OCI-LY7 (cell line): Measurements from ENCODE around the gene DLX4. TPM values are rescaled to one million over a fixed set of nuclear protein-coding genes. Genes with fewer than 3 reads are reported as not detected.

Source experiments
- BruUV-seq: library from RNA; stranded (reverse); fragments of 400-500 nt; replicated peaks from 2 replicates; lab custom pipeline; 2021; lab: Mats Ljungman, UMichigan
- CTCF ChIA-PET: fragments of 300-600 bp; sonication (Branson Sonifier 250); formaldehyde crosslinking; loops from one replicate; lab custom pipeline; 2022; ENCODE audit warnings: antibody characterized with exemption; ENCODE audit not compliant: unreplicated experiment; lab: Charles Lee
- POLR2A ChIA-PET: fragments of 300-600 bp; sonication (Branson Sonifier 250); formaldehyde crosslinking; loops from one replicate; lab custom pipeline; 2022; ENCODE audit warnings: antibody characterized with exemption; lab: Charles Lee
- DNase-seq: peaks from one replicate; pipeline ENCODE4 v3.0.0-alpha.2; 2015; ENCODE audit warnings: low spot score
- H2AFZ ChIP-seq: fragments of 200-600 bp; sonication (generic), shearing (Covaris generic); 2 replicates; pipeline ENCODE4 v1.6.1; 2014; ENCODE audit warnings: mild to moderate bottlenecking, antibody characterized with exemption, low read length, moderate library complexity
- H3K27ac ChIP-seq: fragments of 200-600 bp; sonication (generic); 2 replicates; pipeline ENCODE4 v1.5.1; 2014; ENCODE audit warnings: mixed run types, low read depth, mild to moderate bottlenecking, moderate library complexity, low read length, inconsistent platforms; ENCODE audit not compliant: poor library complexity, severe bottlenecking
- H3K36me3 ChIP-seq: fragments of 200-600 bp; sonication (generic); 2 replicates; pipeline ENCODE4 v1.6.1; 2014; ENCODE audit warnings: mild to moderate bottlenecking, antibody characterized with exemption, low read length, moderate library complexity, mixed read lengths; ENCODE audit not compliant: insufficient read depth
- H3K4me1 ChIP-seq: fragments of 200-600 bp; sonication (generic); 2 replicates; pipeline ENCODE4 v1.5.1; 2014; ENCODE audit warnings: mild to moderate bottlenecking, low read length; ENCODE audit not compliant: insufficient read depth, poor library complexity, severe bottlenecking
- H3K4me2 ChIP-seq: fragments of 200-600 bp; sonication (generic); 2 replicates; pipeline ENCODE4 v1.6.1; 2014; ENCODE audit warnings: mild to moderate bottlenecking, low read length
- H3K4me3 ChIP-seq: fragments of 200-600 bp; sonication (generic); 2 replicates; pipeline ENCODE4 v1.5.1; 2014; ENCODE audit warnings: mild to moderate bottlenecking, low read depth, low read length; ENCODE audit not compliant: poor library complexity, severe bottlenecking
- H3K79me2 ChIP-seq: fragments of 200-600 bp; sonication (generic); 2 replicates; pipeline ENCODE4 v1.6.1; 2016; ENCODE audit warnings: low read depth, mild to moderate bottlenecking, low read length, moderate library complexity, mixed read lengths; ENCODE audit not compliant: insufficient read depth
- H3K9me2 ChIP-seq: fragments of 200-600 bp; sonication (generic); 2 replicates; pipeline ENCODE4 v1.6.1; 2016; ENCODE audit warnings: mild to moderate bottlenecking, low read length, mixed read lengths; ENCODE audit not compliant: insufficient read depth
- H3K9me3 ChIP-seq: fragments of 200-600 bp; sonication (generic); 2 replicates; pipeline ENCODE4 v1.6.1; 2014; ENCODE audit warnings: mild to moderate bottlenecking, mixed run types, low read length, mixed read lengths
- H4K20me1 ChIP-seq: fragments of 200-600 bp; sonication (generic); 2 replicates; pipeline ENCODE4 v1.6.1; 2014; ENCODE audit warnings: mild to moderate bottlenecking, antibody characterized with exemption, low read length, moderate library complexity, mixed read lengths; ENCODE audit not compliant: insufficient read depth
- CTCF ChIP-seq: fragments of 200-600 bp; sonication (generic); conservative IDR thresholded peaks from 2 replicates; pipeline ENCODE4 v1.5.1; 2014; ENCODE audit warnings: mild to moderate bottlenecking, antibody characterized with exemption, low read length, moderate library complexity, mixed read lengths
- EZH2phosphoT487 ChIP-seq: fragments of 200-600 bp; sonication (generic); IDR thresholded peaks from 2 replicates; pipeline ENCODE4 v1.6.1; 2018; ENCODE audit warnings: low read depth, borderline replicate concordance, mild to moderate bottlenecking, mixed run types, antibody characterized with exemption, low read length, moderate library complexity, mixed read lengths
- intact Hi-C: fragments of 100-400 bp; cut with micrococcal nuclease; formaldehyde crosslinking; loops from one replicate; pipeline ENCODE4 v1.10.0; 2022; ENCODE audit not compliant: unreplicated experiment
- total RNA-seq, 2 experiments: library from RNA; depleted of rRNA in 1 of 2; stranded (reverse); fragments of >200 nt in 1 of 2; shearing (Covaris generic) in 1 of 2; gene quantifications; 2 replicates each; pipeline ENCODE4 v1.2.3, GENCODE V29; 2014 to 2022

Gene DLX4
- total RNA-seq, 2 experiments from 2014 or later = 0.27 to 0.47 TPM

- Histone ChIP-seq H4K20me1 (no peaks in the 10 kb centered on the region), H3K4me3 (no peak overlapping the region), H2AFZ (no peak overlapping the region), H3K4me1 (no peaks in the 10 kb centered on the region), H3K9me3 (no peaks in the 10 kb centered on the region), H3K27ac (no peak overlapping the region), H3K79me2 (no peaks in the 10 kb centered on the region), H3K36me3 (no peaks in the 10 kb centered on the region), H3K9me2 (no peaks in the 10 kb centered on the region), H3K4me2 (no peak overlapping the region)
- no peak for TF ChIP-seq EZH2phosphoT487
- no peak for TF ChIP-seq CTCF
- intact Hi-C loops = no loop called here
- CTCF ChIA-PET = no interaction called here
- POLR2A ChIA-PET = no interaction called here
- BruUV-seq = no TSS peak
- no peak for DNase-seq
Observed at GRCh38 chr17:49928837-49929475, 40.0 kb upstream of the DLX4 start.

GRCh38 chr17:49930880-49931279, 38.1 kb upstream of the DLX4 start:
- no peak overlapping the region for H2AFZ ChIP-seq
- intact Hi-C loops = no loop called here
- DNase-seq = no peak
- TF ChIP-seq EZH2phosphoT487 (no peak), CTCF (no peak)
- H3K9me2 ChIP-seq = no peaks in the 10 kb centered on the region
- no peaks in the 10 kb centered on the region for H3K36me3 ChIP-seq
- H4K20me1 ChIP-seq = no peaks in the 10 kb centered on the region
- no peak overlapping the region for H3K4me3 ChIP-seq
- no TSS peak for BruUV-seq
- CTCF ChIA-PET = no interaction called here
- no peaks in the 10 kb centered on the region for H3K4me1 ChIP-seq
- POLR2A ChIA-PET = no interaction called here
- H3K27ac ChIP-seq = no peak overlapping the region
- no peak overlapping the region for H3K4me2 ChIP-seq
- H3K9me3 ChIP-seq = no peaks in the 10 kb centered on the region
- no peaks in the 10 kb centered on the region for H3K79me2 ChIP-seq

- TF ChIP-seq EZH2phosphoT487 = no peak
- TF ChIP-seq CTCF = no peak
- intact Hi-C loops = no loop called here
- H4K20me1 ChIP-seq = no peaks in the 10 kb centered on the region
- no peaks in the 10 kb centered on the region for H3K79me2 ChIP-seq
- CTCF ChIA-PET = no interaction called here
- POLR2A ChIA-PET = no interaction called here
- H3K9me3 ChIP-seq = no peaks in the 10 kb centered on the region
- no peaks in the 10 kb centered on the region for H3K4me1 ChIP-seq
- no peak overlapping the region for H3K27ac ChIP-seq
- no peaks in the 10 kb centered on the region for H3K36me3 ChIP-seq
- no peak overlapping the region for H2AFZ ChIP-seq
- no peaks in the 10 kb centered on the region for H3K9me2 ChIP-seq
- H3K4me3 ChIP-seq = no peak overlapping the region
- no peak for DNase-seq
- BruUV-seq = no TSS peak
- H3K4me2 ChIP-seq = no peak overlapping the region
Observed at GRCh38 chr17:49931416-49932137, 37.4 kb upstream of the DLX4 start.
